Epithelial cell of proximal tubule (primary cell): ENCODE data around the gene XPNPEP3. TPM values are rescaled to one million over a fixed set of nuclear protein-coding genes. Genes with fewer than 3 reads are reported as not detected.

ENCODE experiments used
- DNase-seq: peaks from one replicate; pipeline ENCODE4 v3.0.0-alpha.2; 2011; ENCODE audit warnings: low read depth
- H3K4me3 ChIP-seq: 2 replicates; pipeline ENCODE4 v1.5.1; 2011; ENCODE audit warnings: low read depth, mild to moderate bottlenecking, low read length
- CTCF ChIP-seq: conservative IDR thresholded peaks from 2 replicates; pipeline ENCODE4 v1.5.1; 2012; ENCODE audit warnings: low read depth, mild to moderate bottlenecking, low read length
- total RNA-seq: library from RNA; depleted of rRNA; stranded (reverse); fragments of >200 nt; gene quantifications from 2 replicates; pipeline ENCODE4 v1.2.3, GENCODE V29; 2015

XPNPEP3 gene
- total RNA-seq, 1 donor from 2014 or later = 9.1 TPM

GRCh38 chr22:40957601-40958000 lies 100.7 kb downstream of the XPNPEP3 start:
- DNase-seq = no peak
- no peak overlapping the region for H3K4me3 ChIP-seq
- TF ChIP-seq CTCF = no peak

GRCh38 chr22:40958299-40958698 lies 101.4 kb downstream of the XPNPEP3 start:
- DNase-seq = no peak
- no peak overlapping the region for H3K4me3 ChIP-seq
- TF ChIP-seq CTCF = no peak

- no peak for DNase-seq
- TF ChIP-seq CTCF = no peak
- H3K4me3 ChIP-seq = no peak overlapping the region
Measured at GRCh38 chr22:40960145-40960544, 103.2 kb downstream of the XPNPEP3 start.

- no peak overlapping the region for H3K4me3 ChIP-seq
- TF ChIP-seq CTCF = no peak
- no peak for DNase-seq
Measured at GRCh38 chr22:40965936-40966725, 109.2 kb downstream of the XPNPEP3 start.

GRCh38 chr22:40966726-40967085 lies 109.8 kb downstream of the XPNPEP3 start:
- DNase-seq = no peak
- no peak overlapping the region for H3K4me3 ChIP-seq
- no peak for TF ChIP-seq CTCF

- no peak for DNase-seq
- H3K4me3 ChIP-seq = no peak overlapping the region
- TF ChIP-seq CTCF = no peak
Measured at GRCh38 chr22:40967111-40967760, 110.3 kb downstream of the XPNPEP3 start.
